Measurements from ENCODE around the gene LRRK1. TPM values are rescaled to one million over a fixed set of nuclear protein-coding genes. Genes with fewer than 3 reads are reported as not detected.

LRRK1 gene
- total RNA-seq, 6 experiments from 2014 or later, result 0.93 to 3.6 (median 2.5) TPM

GRCh38 chr15:100875976-100876375, 43.2 kb upstream of the LRRK1 start:
- DNase-seq, result no peak
- Histone ChIP-seq H3K9me3 (no peaks in the 10 kb centered on the region), H3K27me3 (peaks cover 0 to 13% of the 10 kb centered on the region in 2 donors), H3K4me3 (no peak overlapping the region), H3K4me1 (peaks cover 0 to 12% (median 0%) of the 10 kb centered on the region in 4 donors), H3K36me3 (no peaks in the 10 kb centered on the region), H3K27ac (no peak overlapping the region)
- WGBS (ENCODE audit: insufficient coverage, low coverage, low lambda C conversion rate, missing lambda C conversion rate), result 82% methylated on average over 4 of the region's 7 CpGs
- intact Hi-C loops (cut with DNase I), result loop anchor here in 1 of 2 donors (10.0 kb wide), 2 partner anchors 211 to 241 kb away; no protein-coding TSS in a partner anchor
- no peak for ATAC-seq
- TF ChIP-seq CTCF (IDR thresholded peaks at IDR 0.05) (no peak), POLR2A (IDR thresholded peaks at IDR 0.05) (no peak)

- Histone ChIP-seq H3K4me3 (no peak overlapping the region), H3K27ac (no peak overlapping the region), H3K9me3 (no peaks in the 10 kb centered on the region), H3K36me3 (no peaks in the 10 kb centered on the region), H3K27me3 (peaks cover 0 to 25% of the 10 kb centered on the region in 2 donors), H3K4me1 (peaks cover 0 to 12% (median 0%) of the 10 kb centered on the region in 4 donors)
- ATAC-seq, result no peak
- TF ChIP-seq CTCF (IDR thresholded peaks at IDR 0.05), result no peak
- TF ChIP-seq POLR2A (IDR thresholded peaks at IDR 0.05), result no peak
- DNase-seq, result no peak
- intact Hi-C loops (cut with DNase I), result loop anchor here in 1 of 2 donors (10.0 kb wide), 2 partner anchors 213 to 243 kb away; no protein-coding TSS in a partner anchor
- WGBS (ENCODE audit: insufficient coverage, low coverage, low lambda C conversion rate, missing lambda C conversion rate), result 56% methylated on average over 4 of the region's 10 CpGs
Measured at GRCh38 chr15:100877551-100877950, 41.6 kb upstream of the LRRK1 start.

GRCh38 chr15:100878130-100878529, 41.0 kb upstream of the LRRK1 start:
- Histone ChIP-seq H3K36me3 (no peaks in the 10 kb centered on the region), H3K4me3 (no peak overlapping the region), H3K27ac (no peak overlapping the region), H3K9me3 (no peaks in the 10 kb centered on the region), H3K27me3 (peaks cover 0 to 25% of the 10 kb centered on the region in 2 donors), H3K4me1 (peaks cover 0 to 12% (median 0%) of the 10 kb centered on the region in 4 donors)
- WGBS (ENCODE audit: insufficient coverage, low coverage, low lambda C conversion rate, missing lambda C conversion rate), result 60% methylated on average over 1 of the region's 11 CpGs
- intact Hi-C loops (cut with DNase I), result loop anchor here in 1 of 2 donors (10.0 kb wide), 2 partner anchors 213 to 243 kb away; no protein-coding TSS in a partner anchor
- no peak for ATAC-seq
- DNase-seq, result no peak
- TF ChIP-seq POLR2A (IDR thresholded peaks at IDR 0.05), result no peak
- TF ChIP-seq CTCF (IDR thresholded peaks at IDR 0.05), result no peak

GRCh38 chr15:100878648-100879047, 40.5 kb upstream of the LRRK1 start:
- Histone ChIP-seq H3K36me3 (no peaks in the 10 kb centered on the region), H3K27ac (no peak overlapping the region), H3K4me1 (peaks cover 0 to 12% (median 0%) of the 10 kb centered on the region in 4 donors), H3K27me3 (peaks cover 0 to 25% of the 10 kb centered on the region in 2 donors), H3K4me3 (peak overlapping the region in 1 of 3 donors; percentile 41), H3K9me3 (no peaks in the 10 kb centered on the region)
- ATAC-seq, result no peak
- intact Hi-C loops (cut with DNase I), result loop anchor here in 1 of 2 donors (10.0 kb wide), 2 partner anchors 214 to 244 kb away; no protein-coding TSS in a partner anchor
- DNase-seq, result no peak
- TF ChIP-seq POLR2A (IDR thresholded peaks at IDR 0.05), result no peak
- no peak for TF ChIP-seq CTCF (IDR thresholded peaks at IDR 0.05)
- WGBS (ENCODE audit: insufficient coverage, low coverage, low lambda C conversion rate, missing lambda C conversion rate), result 13% methylated on average over 12 of the region's 12 CpGs
